ENCODE results near the gene GNMT. TPM values are rescaled to one million over a fixed set of nuclear protein-coding genes. Genes with fewer than 3 reads are reported as not detected.

Gene GNMT
- total and polyA plus RNA-seq, 2 donors (not counting 1 experiment from before 2014, with no cell fraction given): 0.06 TPM; not detected in 1

DNA sequence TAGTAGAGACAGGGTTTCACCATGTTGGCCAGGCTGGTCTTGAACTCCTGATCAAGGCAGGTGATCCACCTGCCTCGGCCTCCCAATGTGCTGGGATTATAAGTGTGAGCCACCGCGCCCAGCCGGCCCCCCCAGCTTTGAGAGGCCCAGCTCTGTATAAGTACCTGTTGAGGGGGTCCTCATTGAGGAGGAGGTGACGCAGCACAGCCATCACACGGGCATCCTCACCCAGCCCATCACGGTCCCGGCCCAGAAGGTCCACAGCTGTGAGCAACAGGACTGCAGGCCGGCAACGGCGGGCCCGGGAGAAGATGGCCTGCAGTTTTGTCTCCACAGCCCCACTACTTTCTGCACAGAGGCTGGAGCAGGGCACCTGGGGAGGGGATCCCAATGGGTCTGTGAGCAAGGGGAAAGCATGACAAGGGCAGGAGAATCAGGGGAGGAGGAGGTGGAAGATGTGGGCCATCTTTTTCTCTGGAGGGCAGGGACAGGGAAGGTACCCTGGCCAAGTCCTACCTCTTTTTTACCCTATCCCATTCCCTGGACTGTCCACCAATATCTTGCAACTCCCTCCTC is 7.7 kb downstream of the GNMT start:
- H3K9me3 ChIP-seq (ENCODE audit: control insufficient read depth, insufficient read depth, low read depth, low read length): no peaks in the 10 kb centered on the region
- no peaks in the 10 kb centered on the region for H3K27me3 ChIP-seq (ENCODE audit: control insufficient read depth, insufficient read depth, low read length)
- no peaks in the 10 kb centered on the region for H3K4me1 ChIP-seq (ENCODE audit: control insufficient read depth, extremely low read depth, insufficient read depth, low read length)
- H3K4me2 ChIP-seq (ENCODE audit: extremely low read depth, insufficient read depth, low read length): no peak overlapping the region
- H3K4me3 ChIP-seq (replicated peaks in 1 of 4; ENCODE audit: control extremely low read depth in 1 of 4, insufficient read depth in 1 of 4, low read depth in 3 of 4, low read length in 4 of 4): no peak overlapping the region
- no peaks in the 10 kb centered on the region for H4K20me1 ChIP-seq (ENCODE audit: control insufficient read depth, extremely low read depth, insufficient read depth, low read length)
- no peak overlapping the region for H2AFZ ChIP-seq (ENCODE audit: low read length)
- no peak for DNase-seq (ENCODE audit: low read depth in 2 of 2)
- H3K27ac ChIP-seq (ENCODE audit: insufficient read depth, low read length): no peak overlapping the region
- no peak overlapping the region for H3K9ac ChIP-seq (ENCODE audit: insufficient read depth, low read length)
- TF ChIP-seq CTCF (conservative IDR thresholded peaks at IDR 0.05 in 1 of 2, IDR thresholded peaks at IDR 0.05 in 1 of 2; ENCODE audit: low read depth in 1 of 2, low read length in 2 of 2) (no peak), EZH2 (IDR thresholded peaks at IDR 0.05; ENCODE audit: low read length, missing control alignments) (no peak)
- no peaks in the 10 kb centered on the region for H3K79me2 ChIP-seq (ENCODE audit: control insufficient read depth, insufficient read depth, low read length)
- peaks cover 9% of the 10 kb centered on the region for H3K36me3 ChIP-seq (ENCODE audit: control insufficient read depth, insufficient read depth, low read length)

- Histone ChIP-seq H3K9ac (ENCODE audit: insufficient read depth, low read length) (no peak overlapping the region), H2AFZ (ENCODE audit: low read length) (no peak overlapping the region), H3K4me3 (replicated peaks in 1 of 4; ENCODE audit: control extremely low read depth in 1 of 4, insufficient read depth in 1 of 4, low read depth in 3 of 4, low read length in 4 of 4) (no peak overlapping the region), H3K4me1 (ENCODE audit: control insufficient read depth, extremely low read depth, insufficient read depth, low read length) (no peaks in the 10 kb centered on the region), H3K27me3 (ENCODE audit: control insufficient read depth, insufficient read depth, low read length) (no peaks in the 10 kb centered on the region), H3K9me3 (ENCODE audit: control insufficient read depth, insufficient read depth, low read depth, low read length) (no peaks in the 10 kb centered on the region), H4K20me1 (ENCODE audit: control insufficient read depth, extremely low read depth, insufficient read depth, low read length) (no peaks in the 10 kb centered on the region), H3K79me2 (ENCODE audit: control insufficient read depth, insufficient read depth, low read length) (no peaks in the 10 kb centered on the region), H3K27ac (ENCODE audit: insufficient read depth, low read length) (no peak overlapping the region), H3K4me2 (ENCODE audit: extremely low read depth, insufficient read depth, low read length) (no peak overlapping the region), H3K36me3 (ENCODE audit: control insufficient read depth, insufficient read depth, low read length) (peaks cover 9% of the 10 kb centered on the region)
- no peak for TF ChIP-seq CTCF (conservative IDR thresholded peaks at IDR 0.05 in 1 of 2, IDR thresholded peaks at IDR 0.05 in 1 of 2; ENCODE audit: low read depth in 1 of 2, low read length in 2 of 2)
- TF ChIP-seq EZH2 (IDR thresholded peaks at IDR 0.05; ENCODE audit: low read length, missing control alignments): no peak
- DNase-seq (ENCODE audit: low read depth in 2 of 2): no peak
These were observed 8.2 kb downstream of the GNMT start for GRCh38 chr6:42968783-42969182.

DNA sequence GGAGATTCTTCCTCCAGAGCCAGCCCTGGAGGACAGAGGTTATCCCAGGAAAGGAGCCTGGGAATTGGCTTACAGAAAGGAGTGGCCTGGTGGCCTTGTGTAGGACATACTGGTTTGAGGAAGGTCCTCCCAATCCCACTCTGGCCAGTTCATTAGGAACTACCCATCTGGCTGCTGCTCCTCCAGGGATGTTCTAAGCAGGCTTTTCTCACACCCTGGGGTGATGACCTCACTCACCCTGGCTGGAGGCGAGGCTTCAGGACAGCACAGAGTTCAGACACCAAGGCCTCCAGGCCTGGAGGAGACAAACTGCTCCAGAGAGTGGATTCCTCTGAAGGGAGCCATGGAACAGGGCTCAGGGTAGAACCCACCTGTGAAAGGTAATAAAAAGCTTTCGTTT is 8.9 kb downstream of the GNMT start:
- TF ChIP-seq CTCF (conservative IDR thresholded peaks at IDR 0.05 in 1 of 2, IDR thresholded peaks at IDR 0.05 in 1 of 2; ENCODE audit: low read depth in 1 of 2, low read length in 2 of 2) (no peak), EZH2 (IDR thresholded peaks at IDR 0.05; ENCODE audit: low read length, missing control alignments) (no peak)

More for the DNA sequence above, 8.9 kb downstream of the GNMT start:
- no peak for DNase-seq (ENCODE audit: low read depth in 2 of 2)
- Histone ChIP-seq H3K4me1 (ENCODE audit: control insufficient read depth, extremely low read depth, insufficient read depth, low read length) (no peaks in the 10 kb centered on the region), H4K20me1 (ENCODE audit: control insufficient read depth, extremely low read depth, insufficient read depth, low read length) (no peaks in the 10 kb centered on the region), H3K4me3 (replicated peaks in 1 of 4; ENCODE audit: control extremely low read depth in 1 of 4, insufficient read depth in 1 of 4, low read depth in 3 of 4, low read length in 4 of 4) (no peak overlapping the region), H3K79me2 (ENCODE audit: control insufficient read depth, insufficient read depth, low read length) (no peaks in the 10 kb centered on the region), H3K27ac (ENCODE audit: insufficient read depth, low read length) (no peak overlapping the region), H3K27me3 (ENCODE audit: control insufficient read depth, insufficient read depth, low read length) (no peaks in the 10 kb centered on the region), H3K9me3 (ENCODE audit: control insufficient read depth, insufficient read depth, low read depth, low read length) (no peaks in the 10 kb centered on the region), H3K36me3 (ENCODE audit: control insufficient read depth, insufficient read depth, low read length) (peaks cover 8% of the 10 kb centered on the region), H2AFZ (ENCODE audit: low read length) (no peak overlapping the region), H3K4me2 (ENCODE audit: extremely low read depth, insufficient read depth, low read length) (no peak overlapping the region), H3K9ac (ENCODE audit: insufficient read depth, low read length) (no peak overlapping the region)
